H1 (cell line): ENCODE results near the gene SF3A2. TPM values are rescaled to one million over a fixed set of nuclear protein-coding genes. Genes with fewer than 3 reads are reported as not detected.

Source experiments
- CTCF ChIA-PET: fragments of 300-600 bp; sonication (Branson Sonifier 250); formaldehyde crosslinking; loops from one replicate; lab custom pipeline; 2021; ENCODE audit not compliant: partially characterized antibody; lab: Charles Lee
- POLR2A ChIA-PET: fragments of 300-600 bp; sonication (Branson Sonifier 250); formaldehyde crosslinking; loops from one replicate; lab custom pipeline; 2021; ENCODE audit warnings: inconsistent platforms; ENCODE audit not compliant: partially characterized antibody; lab: Charles Lee
- DNase-seq, 2 experiments: peaks; one replicate each; pipeline versions ENCODE4 v3.0.0 to v3.0.0-alpha.2; 2010 to 2022; ENCODE audit warnings: low spot score in 2 of 2, low read depth in 1 of 2, mixed read lengths in 1 of 2
- FAIRE-seq: peaks from 2 replicates; lab custom pipeline; 2011; peaks lifted over from hg19 to GRCh38; lab: Jason Lieb, UNC
- H2AFZ ChIP-seq: 2 replicates; pipeline ENCODE4 v1.8.1; 2012; ENCODE audit warnings: low read length, inconsistent platforms
- H2AK5ac ChIP-seq: 2 replicates; pipeline ENCODE4 v1.6.1; 2013; ENCODE audit warnings: low read depth, low read length
- H2BK120ac ChIP-seq: replicated peaks from 2 replicates; pipeline ENCODE3; 2013; ENCODE audit warnings: low read depth, low read length, inconsistent platforms
- H2BK12ac ChIP-seq: 2 replicates; pipeline ENCODE4 v1.6.1; 2013; ENCODE audit warnings: low read depth, low read length
- H2BK15ac ChIP-seq: 2 replicates; pipeline ENCODE4 v1.6.1; 2013; ENCODE audit warnings: low read length
- H2BK20ac ChIP-seq: 2 replicates; pipeline ENCODE4 v1.6.1; 2013; ENCODE audit warnings: low read length
- H2BK5ac ChIP-seq: 2 replicates; pipeline ENCODE4 v1.6.1; 2013; ENCODE audit warnings: low read depth, low read length
- H3K14ac ChIP-seq: 2 replicates; pipeline ENCODE4 v1.6.1; 2013; ENCODE audit warnings: inconsistent platforms; ENCODE audit not compliant: insufficient read length
- H3K18ac ChIP-seq: 2 replicates; pipeline ENCODE4 v1.6.1; 2013; ENCODE audit warnings: low read length; ENCODE audit errors: extremely low read depth
- H3K23ac ChIP-seq: 2 replicates; pipeline ENCODE4 v1.6.1; 2013; ENCODE audit warnings: inconsistent platforms; ENCODE audit not compliant: insufficient read length
- H3K23me2 ChIP-seq: 2 replicates; pipeline ENCODE4 v1.6.1; 2013; ENCODE audit warnings: low read depth, low read length
- H3K27ac ChIP-seq: 2 replicates; pipeline ENCODE4 v1.6.1; 2011; ENCODE audit warnings: low read depth, low read length, inconsistent platforms
- H3K27me3 ChIP-seq, 4 experiments: replicated peaks in 1 of 4; 1 replicate in 1 of 4; 2 replicates in 3 of 4; pipeline versions ENCODE4 v1.6.1 to v1.8.1; 2011 to 2013; ENCODE audit warnings: low read length in 3 of 4, mild to moderate bottlenecking in 3 of 4, inconsistent platforms in 2 of 4, mixed read lengths in 2 of 4, moderate library complexity in 1 of 4; ENCODE audit not compliant: control insufficient read depth in 3 of 4, insufficient read depth in 3 of 4; ENCODE audit errors: extremely low read depth in 1 of 4
- H3K36me3 ChIP-seq, 4 experiments: 2 replicates each; pipeline versions ENCODE4 v1.6.1 to v1.8.1; 2011 to 2013; ENCODE audit warnings: mild to moderate bottlenecking in 4 of 4, low read length in 3 of 4, moderate library complexity in 2 of 4, control low read depth in 1 of 4, inconsistent platforms in 1 of 4; ENCODE audit not compliant: insufficient read depth in 4 of 4, control insufficient read depth in 2 of 4
- H3K4ac ChIP-seq: replicated peaks from 2 replicates; pipeline ENCODE3; 2013; ENCODE audit warnings: low read length, low read depth, mixed read lengths, inconsistent platforms; ENCODE audit not compliant: insufficient read length
- H3K4me1 ChIP-seq, 4 experiments: replicated peaks in 1 of 4; 1 replicate in 1 of 4; 2 replicates in 3 of 4; pipeline versions ENCODE4 v1.6.1 to v1.8.1; 2011 to 2013; ENCODE audit warnings: low read length in 3 of 4, inconsistent platforms in 2 of 4, mixed read lengths in 1 of 4; ENCODE audit not compliant: insufficient read depth in 4 of 4, control insufficient read depth in 3 of 4
- H3K4me2 ChIP-seq, 2 experiments: 2 replicates each; pipeline versions ENCODE4 v1.6.1 to v1.8.1; 2011 to 2013; ENCODE audit warnings: low read depth in 2 of 2, low read length in 2 of 2, control low read depth in 1 of 2, inconsistent platforms in 1 of 2, mild to moderate bottlenecking in 1 of 2; ENCODE audit not compliant: insufficient read depth in 1 of 2
- H3K4me3 ChIP-seq, 4 experiments: fragments of 200-600, 300-600 bp in 1 of 4; sonication (generic), shearing (Covaris generic), sonication (Bioruptor Twin) in 1 of 4; 2 replicates each; pipeline versions ENCODE4 v1.5.1 to v1.8.1; 2011 to 2016; ENCODE audit warnings: low read length in 4 of 4, low read depth in 3 of 4, control low read depth in 2 of 4, inconsistent platforms in 2 of 4, mild to moderate bottlenecking in 2 of 4, mixed read lengths in 1 of 4, moderate library complexity in 1 of 4; ENCODE audit not compliant: insufficient read depth in 2 of 4; ENCODE audit errors: extremely low read depth in 1 of 4
- H3K56ac ChIP-seq: replicated peaks from 2 replicates; pipeline ENCODE3; 2013; ENCODE audit warnings: low read depth, mild to moderate bottlenecking, mixed read lengths, low read length, inconsistent platforms; ENCODE audit not compliant: insufficient read length
- H3K79me1 ChIP-seq: 2 replicates; pipeline ENCODE4 v1.6.1; 2013; ENCODE audit warnings: low read depth, low read length, control low read depth
- H3K79me2 ChIP-seq, 2 experiments: 2 replicates each; pipeline versions ENCODE4 v1.6.1 to v1.8.1; 2012 to 2013; ENCODE audit warnings: low read length in 2 of 2, mild to moderate bottlenecking in 2 of 2, inconsistent platforms in 1 of 2; ENCODE audit not compliant: insufficient read depth in 2 of 2, control insufficient read depth in 1 of 2
- H3K9ac ChIP-seq, 4 experiments: replicated peaks in 1 of 4; 1 replicate in 1 of 4; 2 replicates in 3 of 4; pipeline versions ENCODE4 v1.6.1 to v1.8.1; 2011 to 2013; ENCODE audit warnings: low read depth in 3 of 4, low read length in 3 of 4, control low read depth in 2 of 4, mild to moderate bottlenecking in 2 of 4, moderate library complexity in 2 of 4, inconsistent platforms in 1 of 4; ENCODE audit errors: extremely low read depth in 1 of 4
- H3K9me3 ChIP-seq, 2 experiments: 2 replicates each; pipeline versions ENCODE4 v1.6.1 to v1.8.1; 2012 to 2013; ENCODE audit warnings: mild to moderate bottlenecking in 2 of 2, moderate library complexity in 2 of 2, control low read depth in 1 of 2, inconsistent platforms in 1 of 2, low read depth in 1 of 2, low read length in 1 of 2, mixed read lengths in 1 of 2; ENCODE audit not compliant: insufficient read depth in 2 of 2
- H4K20me1 ChIP-seq, 2 experiments: replicated peaks in 1 of 2; 2 replicates each; pipeline versions ENCODE3 to v1.8.1; 2011 to 2013; ENCODE audit warnings: inconsistent platforms in 2 of 2, low read length in 2 of 2, mild to moderate bottlenecking in 1 of 2; ENCODE audit not compliant: insufficient read depth in 2 of 2, control insufficient read depth in 1 of 2
- H4K5ac ChIP-seq: 2 replicates; pipeline ENCODE4 v1.6.1; 2013; ENCODE audit warnings: low read length, low read depth, mixed read lengths, inconsistent platforms; ENCODE audit not compliant: insufficient read length
- H4K8ac ChIP-seq: 2 replicates; pipeline ENCODE4 v1.8.0; 2013; ENCODE audit warnings: mild to moderate bottlenecking, moderate library complexity, low read length, inconsistent platforms; ENCODE audit not compliant: insufficient read depth; ENCODE audit errors: extremely low read depth
- H4K91ac ChIP-seq: replicated peaks from 2 replicates; pipeline ENCODE3; 2013; ENCODE audit warnings: low read length, mixed read lengths, inconsistent platforms; ENCODE audit not compliant: insufficient read length
- ATF2 ChIP-seq: IDR thresholded peaks from 2 replicates; pipeline ENCODE4 v1.6.1; 2012; ENCODE audit warnings: low read length, inconsistent platforms
- EGR1 ChIP-seq: IDR thresholded peaks from 2 replicates; pipeline ENCODE4 v1.6.1; 2011; ENCODE audit warnings: low read depth, low read length, borderline replicate concordance
- GABPA ChIP-seq: IDR thresholded peaks from 2 replicates; pipeline ENCODE4 v1.6.1; 2011; ENCODE audit warnings: mild to moderate bottlenecking, low read length, moderate library complexity, borderline replicate concordance; ENCODE audit not compliant: insufficient read depth
- NRF1 ChIP-seq: IDR thresholded peaks from 2 replicates; pipeline ENCODE4 v1.6.1; 2011; ENCODE audit warnings: mild to moderate bottlenecking, low read depth, low read length, improper control_type of control experiment
- WGBS, 2 experiments: shearing (Covaris generic) in 1 of 2; methylation state at CpG; one replicate each; pipeline versions ENCODE4 v1.1.6 to v1.1.7; 2013 to 2015; ENCODE audit warnings: low lambda C conversion rate in 2 of 2, mixed read lengths in 2 of 2, inconsistent platforms in 1 of 2, low coverage in 1 of 2, missing lambda C conversion rate in 1 of 2; ENCODE audit not compliant: insufficient replicate concordance in 2 of 2, insufficient coverage in 1 of 2, insufficient read length in 1 of 2; ENCODE audit errors: extremely low coverage in 1 of 2, missing lambda C conversion rate in 1 of 2; 5-methylcytosine and 5-hydroxymethylcytosine counted together
- polyA plus RNA-seq, 7 experiments: library from polyadenylated mRNA; depleted of rRNA in 3 of 7; stranded (reverse) in 5 of 7; unstranded in 2 of 7; fragments of >200 nt in 5 of 7; fragments of 200-250 nt in 2 of 7; gene quantifications; 1 replicate in 5 of 7; 2 replicates in 1 of 7; 4 replicates in 1 of 7; pipeline versions ENCODE4 v1.2.1 to v1.2.3, GENCODE V29; 2011 to 2013; ENCODE audit warnings: missing spikeins in 2 of 7, mixed read lengths in 2 of 7
- total RNA-seq: library from RNA; stranded (reverse); fragmentation: NEBNext Ultra II Directional; extraction: Animal tissue kit (Norgen Biotek cat#: 25700); gene quantifications from 2 replicates; pipeline ENCODE4 v1.2.1, GENCODE V29; 2021

SF3A2 gene
- total and polyA plus RNA-seq, 2 of the 8 experiments (the other 6 are each of a cell fraction or from before 2014, with no cell fraction given) = 15.3 to 146 TPM

- no peak overlapping the region for H2AFZ ChIP-seq
- CTCF ChIA-PET = interaction anchor here (2.2 to 8.1 kb wide), 5 partner anchors 9 to 56 kb away, joined by 6 to 50 read pairs (median 10); no protein-coding TSS in a partner anchor
- no peak for TF ChIP-seq NRF1
- no peak for TF ChIP-seq GABPA
- TF ChIP-seq EGR1 = no peak
- TF ChIP-seq ATF2 = no peak
Observed at GRCh38 chr19:2214251-2214650, 22.4 kb upstream of the SF3A2 start.

More at GRCh38 chr19:2214251-2214650, 22.4 kb upstream of the SF3A2 start:
- H4K20me1 ChIP-seq = peaks cover 0 to 13% of the 10 kb centered on the region in 2 experiments
- FAIRE-seq = no peak
- no peak overlapping the region for H3K27ac ChIP-seq
- H3K27me3 ChIP-seq = no peaks in the 10 kb centered on the region
- H3K23ac ChIP-seq = no peak overlapping the region
- no peak overlapping the region for H4K91ac ChIP-seq
- no peak overlapping the region for H3K4me2 ChIP-seq
- POLR2A ChIA-PET = interaction anchor here (0.7 to 2.4 kb wide), 3 partner anchors 14 to 90 kb away, joined by 3 to 5 read pairs (median 4); no protein-coding TSS in a partner anchor
- no peak overlapping the region for H3K56ac ChIP-seq
- H2BK20ac ChIP-seq = no peak overlapping the region
- no peak overlapping the region for H4K5ac ChIP-seq
- no peaks in the 10 kb centered on the region; the same call in 1 of the 2 replicates for H3K79me1 ChIP-seq
- H2BK12ac ChIP-seq = no peak overlapping the region
- no peak overlapping the region for H2BK15ac ChIP-seq
- peak overlapping the region; percentile 25 for H4K8ac ChIP-seq
- no peak overlapping the region for H2AK5ac ChIP-seq
- H3K36me3 ChIP-seq = peaks cover 9 to 53% (median 40%) of the 10 kb centered on the region in 4 experiments; a peak in 7 of 8 replicates
- H3K4me1 ChIP-seq = no peaks in the 10 kb centered on the region
- no peaks in the 10 kb centered on the region for H3K23me2 ChIP-seq
- WGBS, 2 experiments = 92% methylated on average over 11 of the region's 17 CpGs; no CpG with 5 or more reads in 1 of the 2 experiments
- no peak overlapping the region for H3K4me3 ChIP-seq
- H3K14ac ChIP-seq = no peak overlapping the region
- H3K18ac ChIP-seq = no peak overlapping the region
- no peaks in the 10 kb centered on the region for H3K79me2 ChIP-seq
- no peaks in the 10 kb centered on the region for H3K9me3 ChIP-seq
- no peak overlapping the region for H2BK120ac ChIP-seq
- no peak overlapping the region for H3K4ac ChIP-seq
- no peak overlapping the region for H3K9ac ChIP-seq
- DNase-seq = no peak
- no peak overlapping the region for H2BK5ac ChIP-seq
